ENCODE results near the gene STK32B.
"Not testable (repeated sequence)": the region's sequence is repeated elsewhere in the genome, so short reads cannot be mapped to it uniquely, and the experiment has no call there.

Gene STK32B

GRCh38 chr4:5278213-5278612 is 226.9 kb downstream of the STK32B start:
- DNase-seq, result no peak

- DNase-seq, result peak in 1 of 2 donors; percentile 5
These were observed 228.8 kb downstream of the STK32B start for GRCh38 chr4:5280069-5280468.

GRCh38 chr4:5280828-5281227 is 229.5 kb downstream of the STK32B start:
- DNase-seq, result no peak

GRCh38 chr4:5283837-5284236 is 232.6 kb downstream of the STK32B start:
- DNase-seq, result no peak

GRCh38 chr4:5284517-5284916 is 233.2 kb downstream of the STK32B start:
- DNase-seq, result no peak

- no peak for DNase-seq
These were observed 240.8 kb downstream of the STK32B start for GRCh38 chr4:5292101-5292500.

- DNase-seq, result not testable (repeated sequence)
These were observed 246.9 kb downstream of the STK32B start for GRCh38 chr4:5298000-5298787.

GRCh38 chr4:5300283-5300682 is 249.0 kb downstream of the STK32B start:
- DNase-seq, result no peak

GRCh38 chr4:5307928-5308327 is 256.6 kb downstream of the STK32B start:
- no peak for DNase-seq

- no peak for DNase-seq
These were observed 271.0 kb downstream of the STK32B start for GRCh38 chr4:5322321-5322720.

- DNase-seq, result no peak
These were observed 279.2 kb downstream of the STK32B start for GRCh38 chr4:5330339-5330989.

- DNase-seq, result no peak
These were observed 286.5 kb downstream of the STK32B start for GRCh38 chr4:5337731-5338130.

- no peak for DNase-seq
These were observed 287.3 kb downstream of the STK32B start for GRCh38 chr4:5338531-5338930.

- DNase-seq, result no peak
These were observed 289.7 kb downstream of the STK32B start for GRCh38 chr4:5340991-5341451.

- no peak for DNase-seq
These were observed 290.2 kb downstream of the STK32B start for GRCh38 chr4:5341526-5341925.

GRCh38 chr4:5355846-5356245 is 304.6 kb downstream of the STK32B start:
- no peak for DNase-seq

- DNase-seq, result no peak
These were observed 306.6 kb downstream of the STK32B start for GRCh38 chr4:5357870-5358269.

- no peak for DNase-seq
These were observed 310.7 kb downstream of the STK32B start for GRCh38 chr4:5361968-5362367.

- no peak for DNase-seq
These were observed 313.1 kb downstream of the STK32B start for GRCh38 chr4:5364406-5364805.

- no peak for DNase-seq
These were observed 314.1 kb downstream of the STK32B start for GRCh38 chr4:5365071-5366008.

GRCh38 chr4:5366009-5366386 is 314.7 kb downstream of the STK32B start:
- no peak for DNase-seq

- no peak for DNase-seq
These were observed 315.1 kb downstream of the STK32B start for GRCh38 chr4:5366421-5366820.

- DNase-seq, result no peak
These were observed 317.1 kb downstream of the STK32B start for GRCh38 chr4:5368426-5368825.
